Neural progenitor cell (in vitro differentiated cells): ENCODE results near the gene PLK1.

Experiments
- EZH2 ChIP-seq: fragments of 200-600 bp; sonication (generic); IDR thresholded peaks from 2 replicates; pipeline ENCODE4 v1.6.1; 2017; ENCODE audit warnings: antibody characterized with exemption, mild to moderate bottlenecking, moderate library complexity
- TF ChIP-seq, protein P1 (sequence below): fragments of 200-600 bp; sonication (generic); IDR thresholded peaks from 2 replicates; pipeline ENCODE4 v1.5.1; 2017; ENCODE audit warnings: antibody characterized with exemption, mild to moderate bottlenecking

DNA sequence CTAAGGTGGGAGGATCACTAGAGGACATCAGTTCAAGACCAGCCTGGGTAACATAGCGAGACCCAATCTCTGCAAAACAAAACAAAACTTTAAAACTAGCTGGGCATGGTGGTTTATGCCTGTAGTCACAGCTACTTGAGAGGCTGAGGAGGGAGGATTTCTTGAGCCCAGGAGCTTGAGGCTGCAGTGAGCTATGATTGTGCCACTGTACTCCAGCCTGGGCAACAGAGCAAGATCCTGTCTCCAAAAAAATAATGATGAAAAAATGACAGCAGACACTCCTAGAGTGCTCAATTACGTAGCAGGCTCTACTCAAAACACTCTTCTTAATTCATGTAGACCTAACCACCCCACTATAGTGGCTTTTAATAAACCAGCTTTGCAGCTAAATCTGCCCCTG, 21.4 kb downstream of the PLK1 start:
- TF ChIP-seq, protein P1, sequence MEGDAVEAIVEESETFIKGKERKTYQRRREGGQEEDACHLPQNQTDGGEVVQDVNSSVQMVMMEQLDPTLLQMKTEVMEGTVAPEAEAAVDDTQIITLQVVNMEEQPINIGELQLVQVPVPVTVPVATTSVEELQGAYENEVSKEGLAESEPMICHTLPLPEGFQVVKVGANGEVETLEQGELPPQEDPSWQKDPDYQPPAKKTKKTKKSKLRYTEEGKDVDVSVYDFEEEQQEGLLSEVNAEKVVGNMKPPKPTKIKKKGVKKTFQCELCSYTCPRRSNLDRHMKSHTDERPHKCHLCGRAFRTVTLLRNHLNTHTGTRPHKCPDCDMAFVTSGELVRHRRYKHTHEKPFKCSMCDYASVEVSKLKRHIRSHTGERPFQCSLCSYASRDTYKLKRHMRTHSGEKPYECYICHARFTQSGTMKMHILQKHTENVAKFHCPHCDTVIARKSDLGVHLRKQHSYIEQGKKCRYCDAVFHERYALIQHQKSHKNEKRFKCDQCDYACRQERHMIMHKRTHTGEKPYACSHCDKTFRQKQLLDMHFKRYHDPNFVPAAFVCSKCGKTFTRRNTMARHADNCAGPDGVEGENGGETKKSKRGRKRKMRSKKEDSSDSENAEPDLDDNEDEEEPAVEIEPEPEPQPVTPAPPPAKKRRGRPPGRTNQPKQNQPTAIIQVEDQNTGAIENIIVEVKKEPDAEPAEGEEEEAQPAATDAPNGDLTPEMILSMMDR, result no peak
- TF ChIP-seq EZH2, result no peak
